NCI-H2107 treated with DMSO at 0.1 percent for 48 hours (cell line): Measurements from ENCODE around the gene MED8.

Source experiments
- DNase-seq: peaks from one replicate; lab custom pipeline; 2025; ENCODE audit not compliant: unreplicated experiment; lab: John Stamatoyannopoulos, UW

Gene MED8

GRCh38 chr1:43389326-43390313 is at the start of gene MED8, which contains the start of gene SZT2:
TSS of gene MED8 (minus strand) at chr1:43389800. CDS start at chr1:43389764, 36 bp downstream.
TSS of gene SZT2 (plus strand) at chr1:43389899. CDS start at chr1:43389969, 70 bp downstream.
- DNase-seq, result peak; percentile 91

GRCh38 chr1:43438953-43439581 is 49.5 kb upstream of the MED8 start:
- DNase-seq, result no peak

GRCh38 chr1:43438576-43438952 is 49.0 kb upstream of the MED8 start:
- no peak for DNase-seq

- no peak for DNase-seq
Measured at GRCh38 chr1:43438006-43438405, 48.4 kb upstream of the MED8 start.

- no peak for DNase-seq
Measured at GRCh38 chr1:43437031-43437973, 47.7 kb upstream of the MED8 start.

- DNase-seq, result no peak
Measured at GRCh38 chr1:43436371-43436770, 46.8 kb upstream of the MED8 start.

- no peak for DNase-seq
Measured at GRCh38 chr1:43435146-43436145, 45.8 kb upstream of the MED8 start.

GRCh38 chr1:43434256-43434655 is 44.7 kb upstream of the MED8 start:
- no peak for DNase-seq

GRCh38 chr1:43432907-43433306 is 43.3 kb upstream of the MED8 start:
- DNase-seq, result no peak

GRCh38 chr1:43432171-43432860 is 42.7 kb upstream of the MED8 start:
- no peak for DNase-seq

GRCh38 chr1:43431676-43432075 is 42.1 kb upstream of the MED8 start:
- no peak for DNase-seq

- DNase-seq, result no peak
Measured at GRCh38 chr1:43430831-43431230, 41.2 kb upstream of the MED8 start.

GRCh38 chr1:43427941-43428340 is 38.3 kb upstream of the MED8 start:
- DNase-seq, result no peak

- no peak for DNase-seq
Measured at GRCh38 chr1:43427524-43427923, 37.9 kb upstream of the MED8 start.

- no peak for DNase-seq
Measured at GRCh38 chr1:43426221-43426620, 36.6 kb upstream of the MED8 start.

- DNase-seq, result no peak
Measured at GRCh38 chr1:43425045-43425444, 35.4 kb upstream of the MED8 start.

GRCh38 chr1:43423672-43424550 is 34.3 kb upstream of the MED8 start:
- DNase-seq, result no peak

- DNase-seq, result no peak
Measured at GRCh38 chr1:43422995-43423671, 33.5 kb upstream of the MED8 start.
